PC-9 (cell line): ENCODE results near the gene HACD2. TPM values are rescaled to one million over a fixed set of nuclear protein-coding genes. Genes with fewer than 3 reads are reported as not detected.

ENCODE experiments used
- BruUV-seq: library from RNA; stranded (reverse); fragments of 400-500 nt; replicated peaks from 2 replicates; lab custom pipeline; 2021; lab: Mats Ljungman, UMichigan
- CTCF ChIA-PET: fragments of 300-600 bp; sonication (Branson Sonifier 250); formaldehyde crosslinking; loops from one replicate; lab custom pipeline; 2022; ENCODE audit warnings: antibody characterized with exemption; lab: Charles Lee
- POLR2A ChIA-PET: fragments of 300-600 bp; sonication (Branson Sonifier 250); formaldehyde crosslinking; loops from one replicate; lab custom pipeline; 2022; ENCODE audit warnings: antibody characterized with exemption; ENCODE audit not compliant: unreplicated experiment; lab: Charles Lee
- DNase-seq, 2 experiments: peaks; one replicate each; pipeline versions ENCODE4 v3.0.0 to v3.0.0-alpha.2; 2015 to 2022; ENCODE audit warnings: mixed read lengths in 1 of 2
- H2AFZ ChIP-seq: fragments of 200-600 bp; sonication (generic); 2 replicates; pipeline ENCODE4 v1.8.1; 2017; ENCODE audit warnings: antibody characterized with exemption
- H3F3A ChIP-seq: fragments of 200-600 bp; sonication (generic); 2 replicates; pipeline ENCODE4 v1.8.1; 2017; ENCODE audit warnings: antibody characterized with exemption, mild to moderate bottlenecking, low read depth; ENCODE audit not compliant: insufficient read depth
- H3K27ac ChIP-seq: fragments of 200-600 bp; sonication (generic); 2 replicates; pipeline ENCODE4 v1.6.1; 2016; ENCODE audit warnings: mixed run types
- H3K27me3 ChIP-seq: fragments of 200-600 bp; sonication (generic); 2 replicates; pipeline ENCODE4 v1.6.1; 2016; ENCODE audit warnings: low read depth, mixed run types; ENCODE audit not compliant: insufficient read depth
- H3K36me3 ChIP-seq: fragments of 200-600 bp; sonication (generic); 2 replicates; pipeline ENCODE4 v1.6.1; 2016; ENCODE audit warnings: low read depth, mixed run types
- H3K4me1 ChIP-seq: fragments of 200-600 bp; sonication (generic); replicated peaks from 2 replicates; pipeline ENCODE4 v1.6.1; 2016; ENCODE audit warnings: mixed run types; ENCODE audit not compliant: insufficient read depth
- H3K4me2 ChIP-seq: fragments of 200-600 bp; sonication (generic); 2 replicates; pipeline ENCODE4 v1.6.1; 2017; ENCODE audit warnings: mixed run types
- H3K4me3 ChIP-seq: fragments of 200-600 bp; sonication (generic); 2 replicates; pipeline ENCODE4 v1.6.1; 2016; ENCODE audit warnings: mixed run types
- H3K79me2 ChIP-seq: fragments of 200-600 bp; sonication (generic); 2 replicates; pipeline ENCODE4 v1.6.1; 2017; ENCODE audit warnings: low read depth, mixed run types
- H3K9me2 ChIP-seq: fragments of 200-600 bp; sonication (generic); 2 replicates; pipeline ENCODE4 v1.8.1; 2017; ENCODE audit warnings: mild to moderate bottlenecking; ENCODE audit not compliant: insufficient read depth
- H3K9me3 ChIP-seq: fragments of 200-600 bp; sonication (generic); 2 replicates; pipeline ENCODE4 v1.8.1; 2016; ENCODE audit warnings: low read depth; ENCODE audit not compliant: insufficient read depth
- H4K20me1 ChIP-seq: fragments of 200-600 bp; sonication (generic); 2 replicates; pipeline ENCODE4 v1.8.1; 2017; ENCODE audit not compliant: insufficient read depth
- CTCF ChIP-seq: fragments of 200-600 bp; sonication (generic); conservative IDR thresholded peaks from 2 replicates; pipeline ENCODE4 v1.6.1; 2017; ENCODE audit warnings: mixed run types, antibody characterized with exemption, mild to moderate bottlenecking, moderate library complexity
- EZH2 ChIP-seq: fragments of 200-600 bp; sonication (generic); IDR thresholded peaks from 2 replicates; pipeline ENCODE4 v1.8.0; 2017; ENCODE audit warnings: antibody characterized with exemption, low read depth
- intact Hi-C: fragments of 100-400 bp; cut with micrococcal nuclease; formaldehyde crosslinking; loops from one replicate; pipeline ENCODE4 v1.10.0; 2022; ENCODE audit not compliant: unreplicated experiment
- total RNA-seq: library from RNA; stranded (reverse); gene quantifications from 2 replicates; pipeline ENCODE4 v1.2.3, GENCODE V29; 2021

HACD2 gene
- total RNA-seq, 1 experiment from 2014 or later: 53.3 TPM

- ChIA-PET CTCF (no interaction called here), POLR2A (no interaction called here)
- intact Hi-C loops: no loop called here
- TF ChIP-seq CTCF (no peak), EZH2 (no peak)
- H3K79me2 ChIP-seq: no peaks in the 10 kb centered on the region
- no peak for DNase-seq
- no peak overlapping the region for H3K27ac ChIP-seq
- BruUV-seq: no TSS peak
- H3K4me2 ChIP-seq: no peak overlapping the region
- H3F3A ChIP-seq: no peaks in the 10 kb centered on the region; the same call in 1 of the 2 replicates
- no peak overlapping the region for H3K4me3 ChIP-seq
- no peaks in the 10 kb centered on the region for H3K9me2 ChIP-seq
- no peaks in the 10 kb centered on the region for H3K36me3 ChIP-seq
- H3K9me3 ChIP-seq: 0 out of 2 replicates have a peak, but pooled peaks cover 9% of the 10 kb centered on the region
- H3K4me1 ChIP-seq: peaks cover 37% of the 10 kb centered on the region
- H2AFZ ChIP-seq: no peak overlapping the region
- H4K20me1 ChIP-seq: no peaks in the 10 kb centered on the region
- H3K27me3 ChIP-seq: no peaks in the 10 kb centered on the region
These were observed 44.3 kb upstream of the HACD2 start for GRCh38 chr3:123628996-123629746.

- H3F3A ChIP-seq: peaks cover 8% of the 10 kb centered on the region; the same call in 1 of the 2 replicates
- BruUV-seq: no TSS peak
- no peak for TF ChIP-seq EZH2
- TF ChIP-seq CTCF: no peak
- H3K27me3 ChIP-seq: no peaks in the 10 kb centered on the region
- H3K36me3 ChIP-seq: no peaks in the 10 kb centered on the region
- no peaks in the 10 kb centered on the region for H3K79me2 ChIP-seq
- ChIA-PET CTCF (no interaction called here), POLR2A (no interaction called here)
- intact Hi-C loops: no loop called here
- H3K4me3 ChIP-seq: no peak overlapping the region
- no peak overlapping the region for H3K4me2 ChIP-seq
- 0 out of 2 replicates have a peak, but pooled peaks cover 9% of the 10 kb centered on the region for H3K9me3 ChIP-seq
- H3K27ac ChIP-seq: no peak overlapping the region
- DNase-seq: no peak
- H3K9me2 ChIP-seq: no peaks in the 10 kb centered on the region
- peaks cover 39% of the 10 kb centered on the region for H3K4me1 ChIP-seq
- H2AFZ ChIP-seq: no peak overlapping the region
- no peaks in the 10 kb centered on the region for H4K20me1 ChIP-seq
These were observed 43.1 kb upstream of the HACD2 start for GRCh38 chr3:123627673-123628670.

GRCh38 chr3:123626881-123627280 lies 42.0 kb upstream of the HACD2 start:
- H4K20me1 ChIP-seq: no peaks in the 10 kb centered on the region
- TF ChIP-seq EZH2 (no peak), CTCF (no peak)
- H3F3A ChIP-seq: peaks cover 8% of the 10 kb centered on the region; the same call in 1 of the 2 replicates
- H3K4me3 ChIP-seq: no peak overlapping the region
- no peaks in the 10 kb centered on the region for H3K27me3 ChIP-seq
- ChIA-PET CTCF (no interaction called here), POLR2A (no interaction called here)
- no peaks in the 10 kb centered on the region for H3K79me2 ChIP-seq
- H3K36me3 ChIP-seq: no peaks in the 10 kb centered on the region
- DNase-seq: no peak
- BruUV-seq: no TSS peak
- no peaks in the 10 kb centered on the region for H3K9me2 ChIP-seq
- no peak overlapping the region for H3K4me2 ChIP-seq
- 0 out of 2 replicates have a peak, but pooled peaks cover 9% of the 10 kb centered on the region for H3K9me3 ChIP-seq
- H2AFZ ChIP-seq: no peak overlapping the region
- H3K27ac ChIP-seq: no peak overlapping the region
- intact Hi-C loops: no loop called here
- peaks cover 40% of the 10 kb centered on the region for H3K4me1 ChIP-seq
